Epithelial cell of proximal tubule (primary cell): ENCODE results near the gene RHPN2. TPM values are rescaled to one million over a fixed set of nuclear protein-coding genes. Genes with fewer than 3 reads are reported as not detected.
A peak's percentile ranks its signal among the peaks of the same experiment; 100 is the strongest.

Source experiments
- DNase-seq: peaks from one replicate; pipeline ENCODE4 v3.0.0-alpha.2; 2011; ENCODE audit warnings: low read depth
- H3K4me3 ChIP-seq: 2 replicates; pipeline ENCODE4 v1.5.1; 2011; ENCODE audit warnings: low read depth, mild to moderate bottlenecking, low read length
- CTCF ChIP-seq: conservative IDR thresholded peaks from 2 replicates; pipeline ENCODE4 v1.5.1; 2012; ENCODE audit warnings: low read depth, mild to moderate bottlenecking, low read length
- total RNA-seq: library from RNA; depleted of rRNA; stranded (reverse); fragments of >200 nt; gene quantifications from 2 replicates; pipeline ENCODE4 v1.2.3, GENCODE V29; 2015

The RHPN2 gene
- total RNA-seq, 1 donor from 2014 or later: 45.7 TPM

- no peak for DNase-seq
- H3K4me3 ChIP-seq: no peak overlapping the region
- TF ChIP-seq CTCF: no peak
Observed at GRCh38 chr19:32977280-32977679, 87.4 kb downstream of the RHPN2 start.

GRCh38 chr19:32976223-32976805 is 88.4 kb downstream of the RHPN2 start:
- no peak overlapping the region for H3K4me3 ChIP-seq
- TF ChIP-seq CTCF: peak; percentile 80
- no peak for DNase-seq

- TF ChIP-seq CTCF: no peak
- H3K4me3 ChIP-seq: peak within 1 kb of the TSS; percentile 78
- DNase-seq: peak; percentile 95
Observed at GRCh38 chr19:32971715-32972540, 92.8 kb downstream of the RHPN2 start, which contains the start of the genes CEP89 and FAAP24. Gene CEP89 (minus strand): TSS chr19:32971958. CDS start chr19:32971874, 84 bp downstream. Gene FAAP24 (plus strand): TSS chr19:32972242. CDS start chr19:32973197, 955 bp downstream.

- TF ChIP-seq CTCF: no peak
- no peak for DNase-seq
- peak overlapping the region; percentile 78 for H3K4me3 ChIP-seq
Observed at GRCh38 chr19:32971012-32971595, 93.6 kb downstream of the RHPN2 start.

GRCh38 chr19:32969549-32969948 is 95.1 kb downstream of the RHPN2 start:
- no peak overlapping the region for H3K4me3 ChIP-seq
- TF ChIP-seq CTCF: no peak
- no peak for DNase-seq

- H3K4me3 ChIP-seq: no peak overlapping the region
- no peak for DNase-seq
- TF ChIP-seq CTCF: no peak
Observed at GRCh38 chr19:32966750-32967149, 97.9 kb downstream of the RHPN2 start.
